ENCODE data around the gene MYLIP.

DNA sequence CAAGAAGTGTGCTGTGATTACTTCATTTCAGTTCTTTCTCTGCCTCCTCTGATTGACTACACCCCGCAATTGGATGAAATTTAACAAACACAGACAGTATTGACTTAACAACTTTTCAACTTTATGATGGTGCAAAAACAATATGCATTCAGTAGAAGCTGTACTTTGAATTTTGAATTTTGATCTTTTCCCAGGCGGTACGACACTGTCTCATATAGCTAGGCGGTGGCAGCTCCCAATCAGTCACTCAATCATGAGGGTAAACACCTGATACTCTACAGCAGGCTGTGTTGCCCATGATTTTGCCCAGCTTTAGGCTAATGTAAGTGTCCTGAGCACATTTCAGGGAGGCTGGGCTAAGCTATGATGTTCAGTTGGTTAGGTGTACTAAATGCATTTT is 47.6 kb upstream of the MYLIP start:
- TF ChIP-seq CTCF (IDR thresholded peaks at IDR 0.05) (no peak), POLR2AphosphoS5 (IDR thresholded peaks at IDR 0.05) (no peak)
